ENCODE data around the gene SLC35E2B. TPM values are rescaled to one million over a fixed set of nuclear protein-coding genes. Genes with fewer than 3 reads are reported as not detected.
A peak's percentile ranks its signal among the peaks of the same experiment; 100 is the strongest.

The SLC35E2B gene
- total and polyA plus RNA-seq, 4 donors: 11.1 to 19.3 (median 12.6) TPM

DNA sequence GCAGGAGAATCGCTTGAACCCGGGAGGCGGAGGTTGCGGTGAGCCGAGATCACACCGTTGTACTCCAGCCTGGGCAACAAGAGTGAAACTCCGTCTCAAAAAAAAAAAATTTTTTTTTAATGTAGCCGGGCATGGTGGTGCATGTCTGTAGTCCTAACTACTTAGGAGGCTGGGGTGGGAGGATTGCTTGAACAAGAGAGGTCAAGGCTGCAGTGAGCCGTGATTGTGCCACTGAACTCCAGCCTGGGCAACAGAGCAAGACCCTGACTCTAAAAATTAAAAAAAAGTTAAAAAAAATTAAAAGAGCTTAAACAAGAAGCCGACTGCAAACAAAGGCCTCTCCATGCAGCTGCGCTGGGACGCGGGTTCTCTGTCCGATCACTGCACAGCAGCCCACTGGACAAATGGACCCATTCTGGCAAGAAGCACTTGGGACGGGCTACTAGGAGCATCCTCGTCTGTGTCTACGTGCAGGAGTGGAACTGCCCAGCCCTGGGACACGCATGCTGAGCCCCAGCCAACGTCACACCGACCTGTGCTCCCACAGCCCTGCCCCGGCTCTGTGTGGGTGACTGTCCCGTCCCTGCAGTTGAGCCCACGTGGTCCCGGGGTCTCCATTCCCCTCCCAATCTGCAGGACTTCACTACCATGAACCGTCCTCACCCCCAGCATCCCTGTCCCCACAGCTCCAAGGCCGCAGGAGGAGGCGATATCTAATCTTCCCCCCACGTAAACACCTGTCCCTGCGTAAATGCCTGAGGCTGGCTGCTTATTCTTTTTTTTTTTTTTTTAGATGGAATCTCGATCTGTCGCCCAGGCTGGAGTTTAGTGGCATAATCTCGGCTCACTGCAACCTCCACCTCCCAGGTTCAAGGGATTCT is 12.3 kb downstream of the SLC35E2B start:
- WGBS: 95% methylated on average over 32 of the region's 32 CpGs
- H3K4me1 ChIP-seq (ENCODE audit: control insufficient read depth in 4 of 4, insufficient read depth in 4 of 4, low read length in 3 of 4): peaks cover 7 to 19% (median 14%) of the 10 kb centered on the region in 4 donors

DNA sequence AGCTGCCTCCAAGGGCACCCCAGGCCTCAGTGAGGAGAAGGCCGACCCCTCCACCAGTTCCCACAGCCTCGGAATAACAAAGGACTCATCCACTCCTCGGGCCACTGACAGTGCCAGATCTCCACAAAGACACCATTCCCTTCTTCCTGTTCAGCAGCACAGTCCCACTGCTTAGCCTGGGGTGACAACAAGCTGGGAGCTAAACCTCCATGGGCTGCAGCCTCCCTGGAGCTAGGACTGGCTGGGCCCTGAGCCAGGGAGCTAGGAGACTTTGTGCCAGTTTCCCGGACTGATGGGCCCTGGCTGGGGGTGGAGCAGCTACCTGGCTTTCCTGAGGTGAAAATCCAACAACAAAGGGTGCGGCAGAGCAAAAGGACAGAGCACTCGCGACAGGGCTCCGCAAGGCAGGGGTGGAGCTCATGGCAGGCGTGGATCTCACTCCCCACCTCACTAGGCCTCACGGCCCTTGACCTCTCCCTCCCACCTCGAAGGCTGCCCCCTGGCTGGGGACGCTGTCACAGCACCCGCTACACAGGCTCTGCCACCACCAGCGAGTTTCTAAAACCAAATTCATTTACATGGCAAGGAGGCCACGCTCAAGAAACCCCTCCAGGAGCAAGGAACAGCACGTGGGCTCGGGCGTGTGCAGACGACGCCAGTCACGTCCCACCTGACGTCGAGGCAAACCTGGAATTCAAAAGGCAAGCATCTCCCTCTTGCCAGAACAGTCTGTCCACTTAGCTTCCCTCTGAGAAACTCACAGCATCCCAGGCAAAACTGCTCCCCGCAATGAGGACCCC is 13.8 kb downstream of the SLC35E2B start:
- 42% methylated on average over 24 of the region's 24 CpGs for WGBS
- H3K36me3 ChIP-seq (ENCODE audit: control insufficient read depth in 4 of 4, insufficient read depth in 3 of 4, low read depth in 1 of 4, low read length in 3 of 4): peaks cover 0 to 5% (median 0%) of the 10 kb centered on the region in 4 donors
- no peak overlapping the region for H3K9ac ChIP-seq (ENCODE audit: low read depth in 1 of 2, low read length in 2 of 2)
- no peak overlapping the region for H3K4me3 ChIP-seq (ENCODE audit: low read depth in 1 of 3, low read length in 3 of 3)
- peak; percentile 59 for DNase-seq (ENCODE audit: low spot score)
- peak overlapping the region; percentile 13 to 46 for H3K27ac ChIP-seq (ENCODE audit: low read depth in 1 of 2, low read length in 2 of 2)
- H3K27me3 ChIP-seq (ENCODE audit: control insufficient read depth in 4 of 4, insufficient read depth in 4 of 4, low read length in 3 of 4): no peaks in the 10 kb centered on the region
- H3K9me3 ChIP-seq (ENCODE audit: control insufficient read depth in 4 of 4, low read length in 3 of 4): no peaks in the 10 kb centered on the region
- H3K4me1 ChIP-seq (ENCODE audit: control insufficient read depth in 4 of 4, insufficient read depth in 4 of 4, low read length in 3 of 4): peaks cover 6 to 19% (median 14%) of the 10 kb centered on the region in 4 donors
- TF ChIP-seq HNF4G (IDR thresholded peaks at IDR 0.05) (peak; percentile 41), NR2F2 (IDR thresholded peaks at IDR 0.05) (peak; percentile 59), RAD21 (IDR thresholded peaks at IDR 0.05) (peak in 1 of 2 donors; percentile 62), JUND (IDR thresholded peaks at IDR 0.05) (no peak), YY1 (IDR thresholded peaks at IDR 0.05) (peak; percentile 57), HNF4A (conservative IDR thresholded peaks at IDR 0.05) (peak; percentile 80 to 81), FOXA2 (IDR thresholded peaks at IDR 0.05) (no peak), RXRA (IDR thresholded peaks at IDR 0.05) (peak; percentile 87 to 97), GABPA (IDR thresholded peaks at IDR 0.05 in 1 of 2, conservative IDR thresholded peaks at IDR 0.05 in 1 of 2) (peak in 1 of 2 donors; percentile 51), FOXA1 (IDR thresholded peaks at IDR 0.05) (no peak), TAF1 (conservative IDR thresholded peaks at IDR 0.05) (no peak), SP1 (IDR thresholded peaks at IDR 0.05) (peak; percentile 92)
- TF ChIP-seq, protein P1, sequence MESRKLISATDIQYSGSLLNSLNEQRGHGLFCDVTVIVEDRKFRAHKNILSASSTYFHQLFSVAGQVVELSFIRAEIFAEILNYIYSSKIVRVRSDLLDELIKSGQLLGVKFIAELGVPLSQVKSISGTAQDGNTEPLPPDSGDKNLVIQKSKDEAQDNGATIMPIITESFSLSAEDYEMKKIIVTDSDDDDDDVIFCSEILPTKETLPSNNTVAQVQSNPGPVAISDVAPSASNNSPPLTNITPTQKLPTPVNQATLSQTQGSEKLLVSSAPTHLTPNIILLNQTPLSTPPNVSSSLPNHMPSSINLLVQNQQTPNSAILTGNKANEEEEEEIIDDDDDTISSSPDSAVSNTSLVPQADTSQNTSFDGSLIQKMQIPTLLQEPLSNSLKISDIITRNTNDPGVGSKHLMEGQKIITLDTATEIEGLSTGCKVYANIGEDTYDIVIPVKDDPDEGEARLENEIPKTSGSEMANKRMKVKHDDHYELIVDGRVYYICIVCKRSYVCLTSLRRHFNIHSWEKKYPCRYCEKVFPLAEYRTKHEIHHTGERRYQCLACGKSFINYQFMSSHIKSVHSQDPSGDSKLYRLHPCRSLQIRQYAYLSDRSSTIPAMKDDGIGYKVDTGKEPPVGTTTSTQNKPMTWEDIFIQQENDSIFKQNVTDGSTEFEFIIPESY (IDR thresholded peaks at IDR 0.05): no peak
- TF ChIP-seq, protein P2, sequence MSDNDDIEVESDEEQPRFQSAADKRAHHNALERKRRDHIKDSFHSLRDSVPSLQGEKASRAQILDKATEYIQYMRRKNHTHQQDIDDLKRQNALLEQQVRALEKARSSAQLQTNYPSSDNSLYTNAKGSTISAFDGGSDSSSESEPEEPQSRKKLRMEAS (IDR thresholded peaks at IDR 0.05): no peak
- TF ChIP-seq, protein P3, sequence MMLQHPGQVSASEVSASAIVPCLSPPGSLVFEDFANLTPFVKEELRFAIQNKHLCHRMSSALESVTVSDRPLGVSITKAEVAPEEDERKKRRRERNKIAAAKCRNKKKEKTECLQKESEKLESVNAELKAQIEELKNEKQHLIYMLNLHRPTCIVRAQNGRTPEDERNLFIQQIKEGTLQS (IDR thresholded peaks at IDR 0.05): no peak
- TF ChIP-seq, protein P4, sequence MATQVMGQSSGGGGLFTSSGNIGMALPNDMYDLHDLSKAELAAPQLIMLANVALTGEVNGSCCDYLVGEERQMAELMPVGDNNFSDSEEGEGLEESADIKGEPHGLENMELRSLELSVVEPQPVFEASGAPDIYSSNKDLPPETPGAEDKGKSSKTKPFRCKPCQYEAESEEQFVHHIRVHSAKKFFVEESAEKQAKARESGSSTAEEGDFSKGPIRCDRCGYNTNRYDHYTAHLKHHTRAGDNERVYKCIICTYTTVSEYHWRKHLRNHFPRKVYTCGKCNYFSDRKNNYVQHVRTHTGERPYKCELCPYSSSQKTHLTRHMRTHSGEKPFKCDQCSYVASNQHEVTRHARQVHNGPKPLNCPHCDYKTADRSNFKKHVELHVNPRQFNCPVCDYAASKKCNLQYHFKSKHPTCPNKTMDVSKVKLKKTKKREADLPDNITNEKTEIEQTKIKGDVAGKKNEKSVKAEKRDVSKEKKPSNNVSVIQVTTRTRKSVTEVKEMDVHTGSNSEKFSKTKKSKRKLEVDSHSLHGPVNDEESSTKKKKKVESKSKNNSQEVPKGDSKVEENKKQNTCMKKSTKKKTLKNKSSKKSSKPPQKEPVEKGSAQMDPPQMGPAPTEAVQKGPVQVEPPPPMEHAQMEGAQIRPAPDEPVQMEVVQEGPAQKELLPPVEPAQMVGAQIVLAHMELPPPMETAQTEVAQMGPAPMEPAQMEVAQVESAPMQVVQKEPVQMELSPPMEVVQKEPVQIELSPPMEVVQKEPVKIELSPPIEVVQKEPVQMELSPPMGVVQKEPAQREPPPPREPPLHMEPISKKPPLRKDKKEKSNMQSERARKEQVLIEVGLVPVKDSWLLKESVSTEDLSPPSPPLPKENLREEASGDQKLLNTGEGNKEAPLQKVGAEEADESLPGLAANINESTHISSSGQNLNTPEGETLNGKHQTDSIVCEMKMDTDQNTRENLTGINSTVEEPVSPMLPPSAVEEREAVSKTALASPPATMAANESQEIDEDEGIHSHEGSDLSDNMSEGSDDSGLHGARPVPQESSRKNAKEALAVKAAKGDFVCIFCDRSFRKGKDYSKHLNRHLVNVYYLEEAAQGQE (IDR thresholded peaks at IDR 0.05): peak; percentile 14
- TF ChIP-seq, protein P5, sequence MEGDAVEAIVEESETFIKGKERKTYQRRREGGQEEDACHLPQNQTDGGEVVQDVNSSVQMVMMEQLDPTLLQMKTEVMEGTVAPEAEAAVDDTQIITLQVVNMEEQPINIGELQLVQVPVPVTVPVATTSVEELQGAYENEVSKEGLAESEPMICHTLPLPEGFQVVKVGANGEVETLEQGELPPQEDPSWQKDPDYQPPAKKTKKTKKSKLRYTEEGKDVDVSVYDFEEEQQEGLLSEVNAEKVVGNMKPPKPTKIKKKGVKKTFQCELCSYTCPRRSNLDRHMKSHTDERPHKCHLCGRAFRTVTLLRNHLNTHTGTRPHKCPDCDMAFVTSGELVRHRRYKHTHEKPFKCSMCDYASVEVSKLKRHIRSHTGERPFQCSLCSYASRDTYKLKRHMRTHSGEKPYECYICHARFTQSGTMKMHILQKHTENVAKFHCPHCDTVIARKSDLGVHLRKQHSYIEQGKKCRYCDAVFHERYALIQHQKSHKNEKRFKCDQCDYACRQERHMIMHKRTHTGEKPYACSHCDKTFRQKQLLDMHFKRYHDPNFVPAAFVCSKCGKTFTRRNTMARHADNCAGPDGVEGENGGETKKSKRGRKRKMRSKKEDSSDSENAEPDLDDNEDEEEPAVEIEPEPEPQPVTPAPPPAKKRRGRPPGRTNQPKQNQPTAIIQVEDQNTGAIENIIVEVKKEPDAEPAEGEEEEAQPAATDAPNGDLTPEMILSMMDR (IDR thresholded peaks at IDR 0.05; ENCODE audit: low read depth, low read length, missing input control): peak; percentile 51

More for the DNA sequence above, 12.3 kb downstream of the SLC35E2B start:
- H3K4me3 ChIP-seq (ENCODE audit: low read depth in 1 of 3, low read length in 3 of 3): no peak overlapping the region
- TF ChIP-seq GABPA (IDR thresholded peaks at IDR 0.05 in 1 of 2, conservative IDR thresholded peaks at IDR 0.05 in 1 of 2) (no peak), HNF4G (IDR thresholded peaks at IDR 0.05) (no peak), FOXA1 (IDR thresholded peaks at IDR 0.05) (no peak), JUND (IDR thresholded peaks at IDR 0.05) (no peak), RAD21 (IDR thresholded peaks at IDR 0.05) (no peak), NR2F2 (IDR thresholded peaks at IDR 0.05) (no peak)
- TF ChIP-seq, protein P1 (IDR thresholded peaks at IDR 0.05): no peak
- peaks cover 0 to 3% (median 0%) of the 10 kb centered on the region in 4 donors for H3K36me3 ChIP-seq (ENCODE audit: control insufficient read depth in 4 of 4, insufficient read depth in 3 of 4, low read depth in 1 of 4, low read length in 3 of 4)
- H3K27ac ChIP-seq (ENCODE audit: low read depth in 1 of 2, low read length in 2 of 2): no peak overlapping the region
- no peak overlapping the region for H3K9ac ChIP-seq (ENCODE audit: low read depth in 1 of 2, low read length in 2 of 2)
- DNase-seq (ENCODE audit: low spot score): no peak
- no peaks in the 10 kb centered on the region for H3K9me3 ChIP-seq (ENCODE audit: control insufficient read depth in 4 of 4, low read length in 3 of 4)
- no peaks in the 10 kb centered on the region for H3K27me3 ChIP-seq (ENCODE audit: control insufficient read depth in 4 of 4, insufficient read depth in 4 of 4, low read length in 3 of 4)

Measured in liver (tissue), 9 donors.